B cell (primary cell): ENCODE data around the gene USP22. TPM values are rescaled to one million over a fixed set of nuclear protein-coding genes. Genes with fewer than 3 reads are reported as not detected.

ENCODE experiments used
- ATAC-seq: fragments of 200-7000 bp; cut with Tn5 transposase; one replicate; pipeline ENCODE4 v1.10.0; 2021; ENCODE audit warnings: low read depth, mild to moderate bottlenecking, moderate number of reproducible peaks, moderate library complexity
- CTCF ChIA-PET: fragments of 350-600 bp; sonication (Branson Sonifier 250); formaldehyde crosslinking; loops from one replicate; lab custom pipeline; 2021; ENCODE audit warnings: antibody characterized with exemption, inconsistent platforms; lab: Charles Lee
- POLR2A ChIA-PET: fragments of 350-600 bp; sonication (Branson Sonifier 250); formaldehyde crosslinking; loops from one replicate; lab custom pipeline; 2021; ENCODE audit warnings: antibody characterized with exemption; lab: Charles Lee
- DNase-seq: peaks from one replicate; pipeline ENCODE4 v3.0.0; 2013
- H2AFZ ChIP-seq: 2 replicates; pipeline ENCODE4 v1.6.1; 2012; ENCODE audit warnings: mild to moderate bottlenecking, low read depth, low read length; ENCODE audit not compliant: insufficient read depth, poor library complexity, severe bottlenecking
- H3K27ac ChIP-seq, 2 donors: 1 replicate in 1 of 2; 2 replicates in 1 of 2; pipeline ENCODE4 v1.5.1; 2012 to 2013; ENCODE audit warnings: low read length in 2 of 2, mild to moderate bottlenecking in 2 of 2, moderate library complexity in 1 of 2
- H3K27me3 ChIP-seq, 4 experiments: fragments of 200-600 bp in 1 of 4; sonication (generic) in 1 of 4; replicated peaks in 1 of 4; 1 replicate in 2 of 4; 2 replicates in 2 of 4; pipeline versions ENCODE4 v1.6.1 to v1.7.0; 2013 to 2016; ENCODE audit warnings: low read length in 3 of 4, mild to moderate bottlenecking in 2 of 4, mixed read lengths in 1 of 4, moderate library complexity in 1 of 4; ENCODE audit not compliant: insufficient read depth in 4 of 4, control insufficient read depth in 3 of 4; ENCODE audit errors: control extremely low read depth in 1 of 4
- H3K36me3 ChIP-seq, 2 experiments: replicated peaks in 1 of 2; 1 replicate in 1 of 2; 2 replicates in 1 of 2; pipeline versions ENCODE4 v1.6.1 to v1.7.1; 2013; ENCODE audit warnings: low read length in 1 of 2; ENCODE audit not compliant: insufficient read depth in 2 of 2, control insufficient read depth in 1 of 2; ENCODE audit errors: control extremely low read depth in 1 of 2, extremely low read depth in 1 of 2
- H3K4me1 ChIP-seq, 2 donors: fragments of 200-600 bp in 1 of 2; sonication (generic) in 1 of 2; 1 replicate in 1 of 2; 2 replicates in 1 of 2; pipeline versions ENCODE4 v1.5.1 to v1.6.1; 2013 to 2017; ENCODE audit warnings: low read length in 2 of 2; ENCODE audit not compliant: control insufficient read depth in 2 of 2, insufficient read depth in 2 of 2
- H3K4me2 ChIP-seq: replicated peaks from 2 replicates; pipeline ENCODE3; 2012; ENCODE audit warnings: mild to moderate bottlenecking, low read depth, low read length; ENCODE audit not compliant: poor library complexity, severe bottlenecking
- H3K4me3 ChIP-seq, 5 experiments: fragments of 200-600 bp in 1 of 5; sonication (generic) in 1 of 5; 1 replicate in 3 of 5; 2 replicates in 2 of 5; pipeline versions ENCODE4 v1.5.1 to v1.7.0; 2011 to 2016; ENCODE audit warnings: low read length in 4 of 5, mild to moderate bottlenecking in 4 of 5, low read depth in 2 of 5, control low read depth in 1 of 5, moderate library complexity in 1 of 5; ENCODE audit not compliant: insufficient read depth in 1 of 5; ENCODE audit errors: control extremely low read depth in 1 of 5, extremely low read depth in 1 of 5
- H3K79me2 ChIP-seq: fragments of 200-600 bp; sonication (generic); one replicate; pipeline ENCODE4 v1.6.0; 2016; ENCODE audit warnings: low read length; ENCODE audit not compliant: control insufficient read depth, insufficient read depth
- H3K9ac ChIP-seq: fragments of 200-600 bp; sonication (generic); 2 replicates; pipeline ENCODE4 v1.6.1; 2017; ENCODE audit warnings: mild to moderate bottlenecking, low read length, moderate library complexity
- H3K9me3 ChIP-seq, 3 donors: one replicate each; pipeline versions ENCODE4 v1.6.1 to v1.7.1; 2013; ENCODE audit warnings: low read length in 2 of 3; ENCODE audit not compliant: control insufficient read depth in 2 of 3, insufficient read depth in 1 of 3; ENCODE audit errors: control extremely low read depth in 1 of 3
- H4K20me1 ChIP-seq: 2 replicates; pipeline ENCODE4 v1.6.0; 2012; ENCODE audit warnings: mild to moderate bottlenecking, low read length; ENCODE audit not compliant: insufficient read depth, control insufficient read depth, poor library complexity, severe bottlenecking
- H3K27ac Mint-ChIP-seq: one replicate; pipeline ENCODE4 v1.8.0; 2021; ENCODE audit warnings: mixed read lengths
- H3K27me3 Mint-ChIP-seq: one replicate; pipeline ENCODE4 v1.8.0; 2021; ENCODE audit warnings: mixed read lengths
- H3K4me1 Mint-ChIP-seq: one replicate; pipeline ENCODE4 v1.8.0; 2021; ENCODE audit warnings: mixed read lengths
- H3K4me3 Mint-ChIP-seq: one replicate; pipeline ENCODE4 v1.8.0; 2021; ENCODE audit warnings: mixed read lengths
- H3K9me3 Mint-ChIP-seq: one replicate; pipeline ENCODE4 v1.8.0; 2022; ENCODE audit warnings: mixed read lengths; ENCODE audit not compliant: insufficient read depth
- EZH2 ChIP-seq: IDR thresholded peaks from 2 replicates; pipeline ENCODE4 v1.6.1; 2012; ENCODE audit warnings: borderline replicate concordance, low read depth, mild to moderate bottlenecking, moderate library complexity, low read length; ENCODE audit not compliant: insufficient read depth, poor library complexity, severe bottlenecking
- WGBS: methylation state at CpG from one replicate; pipeline ENCODE4 v1.1.5; 2013; ENCODE audit warnings: missing lambda C conversion rate; ENCODE audit not compliant: insufficient coverage; 5-methylcytosine and 5-hydroxymethylcytosine counted together
- intact Hi-C: fragments of 100-400 bp; cut with micrococcal nuclease; formaldehyde crosslinking; loops from one replicate; pipeline ENCODE4 v1.10.0; 2022
- polyA minus RNA-seq: library from RNA; depleted of rRNA, polyadenylated mRNA; stranded (reverse); fragments of >200 nt; gene quantifications from 2 replicates; pipeline ENCODE4 v1.2.3, GENCODE V29; 2012
- polyA plus RNA-seq: library from polyadenylated mRNA; depleted of rRNA; stranded (reverse); fragments of >200 nt; gene quantifications from 2 replicates; pipeline ENCODE4 v1.2.3, GENCODE V29; 2012
- total RNA-seq, 2 donors: library from RNA; stranded (reverse); fragments of 120-200 nt in 1 of 2; gene quantifications; 1 replicate in 1 of 2; 2 replicates in 1 of 2; pipeline versions ENCODE4 v1.2.3 to v1.2.4, GENCODE V29; 2013 to 2022
- TF ChIP-seq, protein P1 (sequence below): fragments of 200-600 bp; IDR thresholded peaks from one replicate; pipeline ENCODE4 v1.8.0; 2022; ENCODE audit warnings: antibody characterized with exemption, mild to moderate bottlenecking

The USP22 gene
- total RNA-seq = 167 and 184 TPM in 2 replicates
- total RNA-seq (2013) = 68.6 TPM
- polyA plus RNA-seq = 74.3 and 177 TPM in 2 replicates
- 121 and 269 TPM in 2 replicates for polyA minus RNA-seq

DNA sequence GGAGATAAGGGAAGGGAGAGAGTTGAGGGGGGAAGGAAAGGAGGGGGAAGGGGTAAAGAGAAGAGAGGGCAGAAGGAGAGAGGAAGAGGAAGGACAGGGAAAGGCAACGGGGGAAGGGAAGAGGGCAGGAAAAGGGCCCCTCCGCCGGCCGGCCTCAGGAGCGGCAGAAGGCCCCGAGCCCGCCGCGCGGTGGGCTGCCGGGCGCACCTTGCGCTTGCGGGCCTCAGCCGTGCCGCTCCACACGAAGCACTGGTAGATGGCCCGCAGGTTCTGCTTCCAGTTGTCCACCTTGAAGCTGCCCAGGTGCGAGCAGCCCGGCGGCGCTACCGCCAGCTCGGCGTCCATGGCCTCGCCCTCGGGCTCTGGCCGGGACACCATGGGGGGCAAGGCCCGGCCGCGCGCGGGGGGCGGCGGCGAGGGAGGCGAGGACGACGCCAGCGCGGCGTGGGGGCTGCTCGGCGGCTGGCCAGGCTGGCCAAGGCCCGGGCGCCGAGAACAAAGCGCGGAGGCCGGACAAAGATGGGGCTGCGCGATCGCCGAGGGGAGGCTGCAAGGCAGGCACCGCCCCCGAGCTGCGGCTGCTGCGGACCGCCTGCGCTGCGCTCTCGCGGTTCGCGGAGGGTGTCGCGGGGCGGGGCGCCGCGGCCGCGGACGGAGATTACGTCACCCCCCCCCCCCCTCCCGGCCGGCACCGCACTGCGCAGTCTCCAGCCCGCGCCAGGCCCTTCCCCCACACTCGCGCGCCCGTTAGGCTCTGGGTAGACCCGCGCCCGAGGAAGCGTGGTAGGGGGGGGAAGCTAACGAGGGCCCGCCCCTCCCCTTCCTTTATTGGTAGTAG lies at the start of gene USP22:
TSS of gene USP22 (minus strand) at position 554 of the 838 bp plus-strand sequence. CDS start at position 378, 176 bp downstream.
- under 1% methylated on average over 57 of the region's 91 CpGs for WGBS
- Histone ChIP-seq H3K4me1 (peaks cover 26 to 41% of the 10 kb centered on the region in 2 donors), H4K20me1 (peaks cover 43% of the 10 kb centered on the region), H3K9me3 (no peaks in the 10 kb centered on the region), H2AFZ (peak within 1 kb of the TSS; percentile 83), H3K27ac (peak within 1 kb of the TSS; percentile 95), H3K79me2 (peaks cover 54% of the 10 kb centered on the region), H3K4me3 (peak within 1 kb of the TSS; percentile 65 to 84 (median 83)), H3K4me2 (peak within 1 kb of the TSS; percentile 85), H3K36me3 (peaks cover 0 to 3% of the 10 kb centered on the region in 2 experiments), H3K27me3 (no peaks in the 10 kb centered on the region), H3K9ac (peak within 1 kb of the TSS; percentile 95)
- ChIA-PET POLR2A (interaction anchor here (0.6 to 2.3 kb wide), 14 partner anchors 8 to 1664 kb away, joined by 3 to 31 read pairs (median 5); partner anchors contain the start of genes AKAP10 and MAPK7), CTCF (interaction anchor here (0.8 to 3.2 kb wide), 18 partner anchors 8 to 470 kb away, joined by 3 to 33 read pairs (median 6); no protein-coding TSS in a partner anchor)
- peak within 1 kb of the TSS; percentile 90 for H3K27ac Mint-ChIP-seq
- ATAC-seq (peak; percentile 55), DNase-seq (no peak)
- H3K4me1 Mint-ChIP-seq = peaks cover 35% of the 10 kb centered on the region
- TF ChIP-seq, protein P1, sequence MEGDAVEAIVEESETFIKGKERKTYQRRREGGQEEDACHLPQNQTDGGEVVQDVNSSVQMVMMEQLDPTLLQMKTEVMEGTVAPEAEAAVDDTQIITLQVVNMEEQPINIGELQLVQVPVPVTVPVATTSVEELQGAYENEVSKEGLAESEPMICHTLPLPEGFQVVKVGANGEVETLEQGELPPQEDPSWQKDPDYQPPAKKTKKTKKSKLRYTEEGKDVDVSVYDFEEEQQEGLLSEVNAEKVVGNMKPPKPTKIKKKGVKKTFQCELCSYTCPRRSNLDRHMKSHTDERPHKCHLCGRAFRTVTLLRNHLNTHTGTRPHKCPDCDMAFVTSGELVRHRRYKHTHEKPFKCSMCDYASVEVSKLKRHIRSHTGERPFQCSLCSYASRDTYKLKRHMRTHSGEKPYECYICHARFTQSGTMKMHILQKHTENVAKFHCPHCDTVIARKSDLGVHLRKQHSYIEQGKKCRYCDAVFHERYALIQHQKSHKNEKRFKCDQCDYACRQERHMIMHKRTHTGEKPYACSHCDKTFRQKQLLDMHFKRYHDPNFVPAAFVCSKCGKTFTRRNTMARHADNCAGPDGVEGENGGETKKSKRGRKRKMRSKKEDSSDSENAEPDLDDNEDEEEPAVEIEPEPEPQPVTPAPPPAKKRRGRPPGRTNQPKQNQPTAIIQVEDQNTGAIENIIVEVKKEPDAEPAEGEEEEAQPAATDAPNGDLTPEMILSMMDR = no peak
- no peak for TF ChIP-seq EZH2
- intact Hi-C loops = loop anchor here (1.0 to 5.0 kb wide), 7 partner anchors 8 to 508 kb away; partner anchors contain the start of genes DHRS7B, MAP2K3 and TMEM11
- peak within 1 kb of the TSS; percentile 94 for H3K4me3 Mint-ChIP-seq
- H3K27me3 Mint-ChIP-seq = no peaks in the 10 kb centered on the region
- no peaks in the 10 kb centered on the region for H3K9me3 Mint-ChIP-seq
